ENCODE data around the gene RCSD1.

The RCSD1 gene

DNA sequence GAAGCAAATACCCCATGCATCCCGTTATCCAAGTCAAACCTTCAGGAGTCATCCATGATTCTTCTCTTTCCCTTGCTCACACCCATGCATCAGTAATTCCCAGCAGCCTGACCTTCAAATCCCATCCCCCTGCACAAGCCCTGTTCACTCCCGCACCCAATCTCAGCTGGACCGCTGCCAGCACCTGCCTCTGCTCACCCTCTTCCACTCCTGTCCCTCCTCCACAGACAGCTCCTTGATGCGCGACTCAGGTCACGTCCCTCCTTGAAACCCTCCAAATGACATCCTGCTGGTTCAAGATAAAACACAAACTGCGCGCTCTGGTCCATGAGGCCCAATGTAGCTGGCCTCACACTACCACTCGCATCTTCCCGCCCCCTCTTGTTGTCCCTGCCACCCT lies 48.4 kb downstream of the RCSD1 start:
- no peak overlapping the region for H3K4me3 ChIP-seq (ENCODE audit: low read depth, low read length)
- TF ChIP-seq CTCF (IDR thresholded peaks at IDR 0.05; ENCODE audit: borderline replicate concordance, insufficient read depth, low read depth, low read length), result no peak

DNA sequence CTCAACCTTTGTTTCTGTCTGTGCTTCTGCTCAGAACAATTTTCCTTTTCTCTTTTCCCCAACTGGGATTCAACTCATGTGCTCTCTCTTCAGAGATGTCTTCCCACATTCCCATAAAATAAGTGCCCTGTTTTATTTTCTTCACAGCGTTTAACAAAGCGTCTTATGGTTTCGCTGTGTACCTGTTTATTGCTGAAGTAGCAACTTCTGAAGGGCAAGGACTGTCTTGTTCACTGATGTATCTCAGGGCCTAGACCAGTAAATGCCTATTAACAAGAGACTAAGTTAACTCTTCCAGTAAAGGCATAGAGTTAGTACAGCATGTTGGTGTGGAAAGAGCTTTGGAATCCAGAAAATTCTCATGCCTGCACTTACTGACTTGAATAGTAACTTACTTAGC lies 48.8 kb downstream of the RCSD1 start:
- TF ChIP-seq CTCF (IDR thresholded peaks at IDR 0.05; ENCODE audit: borderline replicate concordance, insufficient read depth, low read depth, low read length), result no peak
- H3K4me3 ChIP-seq (ENCODE audit: low read depth, low read length), result no peak overlapping the region

DNA sequence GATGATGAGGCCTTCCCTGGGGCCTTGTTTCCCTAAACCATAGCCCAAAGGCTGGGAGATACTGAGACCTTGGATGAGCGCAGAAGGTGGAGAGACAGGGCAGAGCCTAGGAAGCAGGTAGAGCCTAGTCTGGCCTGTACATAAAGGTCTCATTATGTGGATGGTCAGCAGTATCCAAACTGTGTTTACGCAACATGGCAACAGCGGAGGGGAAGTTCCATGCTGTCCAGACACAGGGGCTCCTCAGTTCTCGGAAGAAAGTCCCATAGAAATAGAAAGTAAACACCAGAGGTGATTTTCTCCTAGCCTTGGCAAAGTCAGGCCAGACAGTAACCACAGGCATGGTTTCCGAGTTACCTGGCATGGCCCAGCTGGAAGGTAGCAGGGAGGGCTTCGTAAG lies 49.7 kb downstream of the RCSD1 start:
- H3K4me3 ChIP-seq (ENCODE audit: low read depth, low read length), result no peak overlapping the region
- no peak for TF ChIP-seq CTCF (IDR thresholded peaks at IDR 0.05; ENCODE audit: borderline replicate concordance, insufficient read depth, low read depth, low read length)

DNA sequence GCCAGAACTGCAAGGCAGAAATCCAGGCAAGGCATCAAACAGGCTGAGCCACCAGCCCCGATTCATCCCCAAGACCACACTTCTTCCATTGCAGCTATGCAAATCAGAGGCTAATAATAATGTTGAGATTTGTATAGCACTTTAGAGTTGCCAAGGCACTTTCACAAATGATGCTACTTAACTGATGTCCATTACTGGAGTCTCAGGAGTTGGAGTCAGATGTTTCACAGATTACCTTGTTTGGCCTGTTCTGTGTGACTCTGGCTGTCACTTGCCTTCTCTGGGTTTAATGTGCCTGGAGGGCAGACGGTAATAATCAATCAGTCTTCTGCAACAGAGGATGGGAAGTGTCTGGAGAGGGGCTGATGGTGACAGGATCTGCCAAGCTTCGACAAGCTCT lies 51.0 kb downstream of the RCSD1 start:
- TF ChIP-seq CTCF (IDR thresholded peaks at IDR 0.05; ENCODE audit: borderline replicate concordance, insufficient read depth, low read depth, low read length), result no peak

DNA sequence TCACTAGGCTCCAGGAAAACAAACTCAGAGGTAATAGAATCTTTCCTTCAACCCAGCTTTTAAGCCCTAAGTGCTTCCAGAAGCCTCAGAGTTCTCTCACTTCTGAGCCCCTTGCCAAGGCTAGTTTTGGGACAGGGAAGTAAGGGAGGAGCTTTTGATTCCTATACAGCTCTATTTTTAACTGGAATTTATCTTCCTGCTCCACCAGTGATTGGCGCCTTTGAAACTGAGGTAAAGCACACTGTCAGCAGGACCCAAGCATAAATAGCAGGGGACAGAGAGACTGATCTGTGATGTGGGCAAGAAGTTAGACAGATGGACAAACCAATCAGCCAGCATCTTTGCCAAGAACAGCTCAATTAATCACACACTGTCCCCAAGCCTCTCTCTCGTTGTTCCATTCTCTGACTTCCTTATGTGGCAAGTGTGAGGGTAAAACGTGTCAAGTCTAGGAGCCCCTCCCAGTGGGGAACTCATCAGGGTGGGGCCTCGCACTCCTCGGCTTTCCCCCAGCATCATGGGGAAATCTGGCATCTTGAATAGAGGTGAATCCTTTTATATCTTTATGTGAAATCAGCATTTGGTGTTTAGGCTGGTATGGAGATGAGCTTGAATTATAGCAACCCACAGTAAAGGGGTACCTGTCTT lies 51.5 kb downstream of the RCSD1 start:
- no peak overlapping the region for H3K4me3 ChIP-seq (ENCODE audit: low read depth, low read length)
- TF ChIP-seq CTCF (IDR thresholded peaks at IDR 0.05; ENCODE audit: borderline replicate concordance, insufficient read depth, low read depth, low read length), result no peak

More for the DNA sequence above, 51.0 kb downstream of the RCSD1 start:
- no peak overlapping the region for H3K4me3 ChIP-seq (ENCODE audit: low read depth, low read length)

DNA sequence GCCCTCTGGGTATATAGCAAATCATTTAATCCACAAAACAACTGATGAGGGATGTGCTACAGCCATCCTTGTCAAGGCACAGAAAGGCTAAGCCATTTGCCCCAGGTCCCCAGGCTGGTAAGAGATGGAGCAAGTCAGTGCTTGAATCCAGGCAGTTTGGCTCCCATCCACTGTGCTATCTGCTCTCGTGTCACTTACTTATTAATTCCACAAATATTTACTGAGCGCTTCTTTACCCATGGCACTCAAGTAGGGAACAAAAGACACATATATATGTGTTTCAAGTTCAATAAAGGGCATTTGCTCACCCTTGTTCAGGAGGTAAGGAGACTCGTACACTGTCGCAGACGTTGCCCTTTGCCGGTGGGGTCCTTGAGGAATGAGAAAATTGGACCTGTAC lies 53.2 kb downstream of the RCSD1 start:
- no peak for TF ChIP-seq CTCF (IDR thresholded peaks at IDR 0.05; ENCODE audit: borderline replicate concordance, insufficient read depth, low read depth, low read length)

GRCh38 chr1:167683641-167684502 lies 53.8 kb downstream of the RCSD1 start:
- H3K4me3 ChIP-seq (ENCODE audit: low read depth, low read length), result no peak overlapping the region
- TF ChIP-seq CTCF (IDR thresholded peaks at IDR 0.05; ENCODE audit: borderline replicate concordance, insufficient read depth, low read depth, low read length), result no peak

More for the DNA sequence above, 53.2 kb downstream of the RCSD1 start:
- H3K4me3 ChIP-seq (ENCODE audit: low read depth, low read length), result no peak overlapping the region
